Kidney (tissue), 14 donors: ENCODE data around the gene LTBP2. TPM values are rescaled to one million over a fixed set of nuclear protein-coding genes. Genes with fewer than 3 reads are reported as not detected.

Experiments used
- DNase-seq, 5 donors: peaks; one replicate each; pipeline ENCODE4 v3.0.0-alpha.2; 2013 to 2020
- FAIRE-seq: peaks from 2 replicates; lab custom pipeline; 2012; peaks lifted over from hg19 to GRCh38; lab: Jason Lieb, UNC
- H3K27ac ChIP-seq, 2 donors: one replicate each; pipeline ENCODE4 v1.7.0; 2013; ENCODE audit warnings: low read depth in 2 of 2, low read length in 2 of 2, inconsistent platforms in 1 of 2
- H3K27me3 ChIP-seq: one replicate; pipeline ENCODE4 v1.7.1; 2013; ENCODE audit warnings: low read length, inconsistent platforms; ENCODE audit not compliant: control insufficient read depth, insufficient read depth
- H3K36me3 ChIP-seq, 3 donors: one replicate each; pipeline versions ENCODE4 v1.7.0 to v1.7.1; 2013; ENCODE audit warnings: low read length in 3 of 3, control low read depth in 1 of 3, inconsistent platforms in 1 of 3; ENCODE audit not compliant: insufficient read depth in 3 of 3, control insufficient read depth in 2 of 3
- H3K4me1 ChIP-seq, 3 donors: one replicate each; pipeline versions ENCODE4 v1.7.0 to v1.7.1; 2013; ENCODE audit warnings: low read length in 3 of 3, inconsistent platforms in 1 of 3, low read depth in 1 of 3; ENCODE audit not compliant: control insufficient read depth in 2 of 3, insufficient read depth in 2 of 3
- H3K4me3 ChIP-seq, 3 donors: one replicate each; pipeline versions ENCODE4 v1.7.0 to v1.8.1; 2013; ENCODE audit warnings: low read length in 3 of 3, control low read depth in 1 of 3, inconsistent platforms in 1 of 3
- H3K9ac ChIP-seq, 3 donors: one replicate each; pipeline versions ENCODE4 v1.7.0 to v1.7.1; 2013; ENCODE audit warnings: low read length in 3 of 3, control low read depth in 1 of 3, inconsistent platforms in 1 of 3
- H3K9me3 ChIP-seq, 3 donors: one replicate each; pipeline versions ENCODE4 v1.7.0 to v1.7.1; 2013; ENCODE audit warnings: low read length in 3 of 3, control low read depth in 1 of 3, inconsistent platforms in 1 of 3; ENCODE audit not compliant: control insufficient read depth in 2 of 3, insufficient read depth in 1 of 3
- intact Hi-C: fragments of 100-400 bp; cut with DNase I; formaldehyde crosslinking; loops from one replicate; pipeline ENCODE4 v1.11.1; 2022
- polyA plus RNA-seq: library from polyadenylated mRNA; stranded (reverse); fragments of 350-450 nt; fragmentation: Illumina TruSeq; extraction: RNeasy Lipid Tissue Mini Kit (QIAGEN cat#74804); gene quantifications from one replicate; pipeline ENCODE4 v1.2.3, GENCODE V29; 2014; ENCODE audit warnings: low read depth, low replicate concordance; ENCODE audit not compliant: insufficient read depth
- total RNA-seq: library from RNA; stranded (reverse); fragmentation: NEBNext Ultra II Directional; extraction: Animal tissue kit (Norgen Biotek cat#: 25700); gene quantifications from one replicate; pipeline ENCODE4 v1.2.1, GENCODE V29; 2021
- TF ChIP-seq, protein P1 (sequence below): IDR thresholded peaks from 3 replicates; pipeline ENCODE4 v1.5.1; 2012; ENCODE audit warnings: mild to moderate bottlenecking, moderate library complexity, borderline replicate concordance; ENCODE audit not compliant: insufficient read depth; ENCODE audit errors: extremely low read depth
- donor health status: control.
- donor health status: control.
- donor health status: control.
- donor health status: control.
- donor health status: control.
- donor health status: DM: yes; HTN: yes; CAD: no.
- donor health status: Normal renal cell carcinoma (clear cell type).

The LTBP2 gene
- total and polyA plus RNA-seq, 2 donors from 2014 or later: 2.9 to 10.4 TPM

DNA sequence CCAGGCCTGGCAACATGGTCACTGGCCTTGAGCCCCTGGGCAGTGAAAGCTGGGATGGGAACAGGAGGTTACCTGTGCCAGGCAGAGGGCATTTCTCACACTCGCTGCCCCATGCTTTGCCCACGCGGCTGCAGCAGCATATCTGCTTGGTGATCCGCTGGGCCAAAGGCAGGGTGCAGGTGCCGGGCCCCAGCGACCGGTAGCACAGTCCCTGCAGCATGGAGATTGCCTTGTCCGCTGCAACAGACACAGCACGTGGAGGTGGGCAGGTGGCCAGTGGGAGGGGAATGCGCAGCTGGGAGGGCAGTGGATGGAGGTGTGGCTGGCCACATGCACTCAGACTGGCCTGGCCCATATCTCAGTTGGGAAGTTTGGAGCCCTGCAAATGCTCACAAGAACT, 83.2 kb downstream of the LTBP2 start:
- no peaks in the 10 kb centered on the region for H3K36me3 ChIP-seq
- H3K9me3 ChIP-seq: no peaks in the 10 kb centered on the region
- H3K4me3 ChIP-seq: no peak overlapping the region
- H3K4me1 ChIP-seq: no peaks in the 10 kb centered on the region
- H3K27ac ChIP-seq: no peak overlapping the region
- intact Hi-C loops: no loop called here
- H3K9ac ChIP-seq: no peak overlapping the region
- H3K27me3 ChIP-seq: no peaks in the 10 kb centered on the region
- no peak for FAIRE-seq
- DNase-seq: no peak
- TF ChIP-seq, protein P1, sequence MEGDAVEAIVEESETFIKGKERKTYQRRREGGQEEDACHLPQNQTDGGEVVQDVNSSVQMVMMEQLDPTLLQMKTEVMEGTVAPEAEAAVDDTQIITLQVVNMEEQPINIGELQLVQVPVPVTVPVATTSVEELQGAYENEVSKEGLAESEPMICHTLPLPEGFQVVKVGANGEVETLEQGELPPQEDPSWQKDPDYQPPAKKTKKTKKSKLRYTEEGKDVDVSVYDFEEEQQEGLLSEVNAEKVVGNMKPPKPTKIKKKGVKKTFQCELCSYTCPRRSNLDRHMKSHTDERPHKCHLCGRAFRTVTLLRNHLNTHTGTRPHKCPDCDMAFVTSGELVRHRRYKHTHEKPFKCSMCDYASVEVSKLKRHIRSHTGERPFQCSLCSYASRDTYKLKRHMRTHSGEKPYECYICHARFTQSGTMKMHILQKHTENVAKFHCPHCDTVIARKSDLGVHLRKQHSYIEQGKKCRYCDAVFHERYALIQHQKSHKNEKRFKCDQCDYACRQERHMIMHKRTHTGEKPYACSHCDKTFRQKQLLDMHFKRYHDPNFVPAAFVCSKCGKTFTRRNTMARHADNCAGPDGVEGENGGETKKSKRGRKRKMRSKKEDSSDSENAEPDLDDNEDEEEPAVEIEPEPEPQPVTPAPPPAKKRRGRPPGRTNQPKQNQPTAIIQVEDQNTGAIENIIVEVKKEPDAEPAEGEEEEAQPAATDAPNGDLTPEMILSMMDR: no peak

DNA sequence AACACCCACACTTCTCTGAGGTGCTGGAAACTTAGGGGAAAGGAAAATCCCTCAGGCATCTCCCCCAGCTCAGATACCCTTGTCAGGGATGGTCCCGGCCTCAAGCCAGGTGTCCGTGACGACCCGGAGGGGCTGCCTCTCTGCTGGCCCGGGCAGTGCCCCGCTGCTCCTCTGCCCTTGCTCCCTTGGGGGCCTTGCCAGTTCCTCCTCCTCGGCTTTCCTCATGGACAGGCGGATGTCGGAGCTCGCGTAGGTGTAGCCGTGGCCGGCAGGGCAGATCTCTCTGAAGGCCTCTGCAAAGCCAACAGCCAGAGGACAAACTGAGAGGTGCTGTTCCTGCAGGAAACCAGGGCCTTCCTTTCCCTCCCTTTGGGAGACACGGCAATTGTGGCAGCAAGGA, 83.6 kb downstream of the LTBP2 start:
- TF ChIP-seq, protein P1: no peak
- Histone ChIP-seq H3K4me3 (no peak overlapping the region), H3K9ac (no peak overlapping the region), H3K36me3 (no peaks in the 10 kb centered on the region), H3K9me3 (no peaks in the 10 kb centered on the region), H3K4me1 (no peaks in the 10 kb centered on the region), H3K27ac (no peak overlapping the region), H3K27me3 (no peaks in the 10 kb centered on the region)
- no peak for FAIRE-seq
- DNase-seq: no peak
- intact Hi-C loops: no loop called here

DNA sequence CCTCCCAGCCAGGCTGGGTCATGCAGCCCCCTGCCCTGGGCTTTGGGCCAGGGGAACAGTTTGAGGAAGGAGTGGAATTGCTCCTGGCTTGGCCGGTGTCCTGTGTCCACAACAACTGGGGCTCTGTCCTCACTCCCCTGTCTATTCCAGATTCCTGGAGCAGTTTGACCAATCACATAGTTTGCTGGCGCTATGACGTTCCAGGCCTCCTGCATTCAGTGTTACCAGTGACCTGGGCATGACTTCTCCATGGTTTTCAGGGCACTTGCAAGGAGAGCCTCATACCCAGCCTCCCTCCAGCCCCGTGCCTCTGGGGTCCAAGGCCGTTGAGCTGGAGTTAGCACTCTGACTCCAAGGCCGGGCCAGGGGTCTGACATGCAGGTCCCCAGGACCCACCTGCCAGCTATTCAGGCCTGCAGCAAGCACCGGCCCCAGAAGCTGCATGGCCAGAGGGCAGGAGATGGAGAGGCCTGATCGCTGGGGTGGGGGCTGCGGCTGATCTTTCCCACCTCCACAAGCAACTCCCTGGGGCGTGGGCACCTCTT, 84.2 kb downstream of the LTBP2 start:
- Histone ChIP-seq H3K4me3 (no peak overlapping the region), H3K36me3 (no peaks in the 10 kb centered on the region), H3K4me1 (no peaks in the 10 kb centered on the region), H3K27ac (no peak overlapping the region), H3K9me3 (no peaks in the 10 kb centered on the region), H3K27me3 (no peaks in the 10 kb centered on the region), H3K9ac (no peak overlapping the region)
- intact Hi-C loops: no loop called here
- FAIRE-seq (no peak), DNase-seq (no peak)
- TF ChIP-seq, protein P1: no peak
